Suppressor macrophage (primary cell): ENCODE results near the gene CAPRIN1.

Source experiments
- DNase-seq, 4 experiments: peaks; one replicate each; pipeline ENCODE4 v3.0.0-alpha.2; 2020 to 2022

CAPRIN1 gene

DNA sequence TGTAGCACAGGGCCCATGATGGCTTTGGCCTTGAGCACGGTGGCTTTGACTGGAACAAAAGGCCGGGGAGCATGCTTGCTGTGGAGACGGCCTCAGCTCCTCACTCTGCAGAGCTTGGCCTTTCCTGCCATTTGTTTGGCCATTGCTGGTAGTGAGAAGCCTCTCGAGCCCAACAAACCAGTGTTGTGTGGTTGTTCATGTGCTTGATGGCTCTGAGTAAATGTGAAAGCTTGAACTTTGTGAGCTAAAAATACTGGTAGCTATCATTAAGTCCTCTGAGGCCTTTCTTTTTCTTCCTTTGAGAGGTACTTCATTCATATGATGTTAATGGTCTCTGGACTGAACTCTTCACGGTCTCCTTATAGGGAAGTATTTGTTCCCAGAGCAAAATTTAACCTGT, 93.5 kb downstream of the CAPRIN1 start:
- no peak for DNase-seq

DNA sequence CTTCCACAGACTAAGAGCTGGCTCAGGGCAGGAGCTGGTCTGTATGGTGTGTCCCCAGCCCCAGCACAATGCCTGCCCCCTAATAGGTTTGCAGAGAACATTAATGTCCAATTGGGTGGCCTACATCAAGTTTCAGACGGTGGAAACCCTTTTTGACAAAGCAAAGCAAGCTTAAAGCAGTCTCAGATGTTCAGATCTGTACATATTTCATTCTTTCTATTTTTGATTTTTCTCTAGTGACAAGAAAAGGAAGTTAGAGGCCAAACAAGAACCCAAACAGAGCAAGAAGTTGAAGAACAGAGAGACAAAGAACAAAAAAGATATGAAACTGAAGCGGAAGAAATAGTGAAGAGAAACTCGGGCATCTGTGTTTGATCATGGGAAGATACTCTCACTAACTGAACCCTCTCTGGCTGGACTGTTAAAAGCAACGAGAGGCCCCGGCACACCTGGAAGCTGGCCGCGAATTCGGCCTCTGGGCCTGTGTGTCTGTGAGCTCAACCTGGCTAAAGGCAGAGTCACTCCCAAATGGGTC, 94.4 kb downstream of the CAPRIN1 start:
- no peak for DNase-seq

DNA sequence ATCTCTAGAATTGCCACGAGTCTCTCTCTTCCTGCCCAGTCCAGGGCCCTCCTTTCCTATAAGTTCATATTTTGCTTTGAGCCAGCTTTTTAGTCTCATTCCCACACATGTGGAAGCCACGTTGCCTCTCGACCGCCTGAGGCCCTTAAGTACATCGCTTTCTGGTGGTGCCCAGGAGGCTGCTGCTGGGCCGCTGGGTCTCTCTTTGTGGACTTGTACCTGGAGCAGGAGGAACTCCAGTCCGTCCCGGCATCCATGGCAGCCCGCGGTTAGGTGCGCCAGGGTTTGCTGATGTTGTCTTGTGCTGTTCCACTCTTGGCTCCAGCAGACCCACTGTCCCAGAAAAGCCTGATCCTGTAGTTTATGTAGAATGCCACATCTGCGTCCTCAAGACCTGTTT, 94.9 kb downstream of the CAPRIN1 start:
- DNase-seq, result no peak

DNA sequence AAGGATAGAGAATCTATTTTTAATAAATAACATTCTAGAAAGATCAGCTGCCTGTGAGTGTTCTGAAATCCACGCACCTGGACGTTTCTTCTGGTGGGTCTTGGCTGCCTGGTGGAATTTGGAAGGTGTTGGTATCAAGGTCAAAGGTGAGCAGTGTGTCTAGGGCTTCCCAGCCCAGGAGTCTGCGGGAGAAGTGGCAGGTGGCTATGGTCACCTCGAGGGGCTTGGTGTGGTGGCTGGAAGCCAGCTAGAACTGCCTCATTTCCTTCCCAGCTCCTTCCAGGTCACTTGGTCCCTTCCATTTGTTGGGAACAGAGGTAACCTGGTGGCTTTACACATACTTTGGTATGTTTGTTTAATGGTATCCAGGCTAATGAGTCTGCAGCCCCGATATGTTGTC, 95.3 kb downstream of the CAPRIN1 start:
- no peak for DNase-seq

DNA sequence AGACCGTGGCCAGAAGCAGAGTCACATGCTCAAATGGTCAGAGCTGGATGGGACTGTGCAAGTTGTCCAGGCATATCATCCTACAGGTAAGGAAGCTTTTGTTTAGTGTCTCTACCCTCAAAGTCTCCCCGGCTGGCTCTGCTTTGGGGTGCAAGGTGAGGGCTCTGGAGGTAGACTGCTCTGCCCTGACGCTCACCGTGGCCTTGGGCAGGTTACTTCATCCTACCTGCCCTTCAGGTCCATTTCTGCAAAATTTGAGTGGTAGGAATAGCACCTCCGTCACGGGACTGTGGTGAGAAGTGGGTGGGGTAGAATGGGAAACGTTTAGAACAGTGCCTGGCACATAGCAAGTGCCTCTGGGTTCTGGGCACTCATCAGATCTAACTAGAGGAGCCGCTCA, 96.0 kb downstream of the CAPRIN1 start:
- no peak for DNase-seq

DNA sequence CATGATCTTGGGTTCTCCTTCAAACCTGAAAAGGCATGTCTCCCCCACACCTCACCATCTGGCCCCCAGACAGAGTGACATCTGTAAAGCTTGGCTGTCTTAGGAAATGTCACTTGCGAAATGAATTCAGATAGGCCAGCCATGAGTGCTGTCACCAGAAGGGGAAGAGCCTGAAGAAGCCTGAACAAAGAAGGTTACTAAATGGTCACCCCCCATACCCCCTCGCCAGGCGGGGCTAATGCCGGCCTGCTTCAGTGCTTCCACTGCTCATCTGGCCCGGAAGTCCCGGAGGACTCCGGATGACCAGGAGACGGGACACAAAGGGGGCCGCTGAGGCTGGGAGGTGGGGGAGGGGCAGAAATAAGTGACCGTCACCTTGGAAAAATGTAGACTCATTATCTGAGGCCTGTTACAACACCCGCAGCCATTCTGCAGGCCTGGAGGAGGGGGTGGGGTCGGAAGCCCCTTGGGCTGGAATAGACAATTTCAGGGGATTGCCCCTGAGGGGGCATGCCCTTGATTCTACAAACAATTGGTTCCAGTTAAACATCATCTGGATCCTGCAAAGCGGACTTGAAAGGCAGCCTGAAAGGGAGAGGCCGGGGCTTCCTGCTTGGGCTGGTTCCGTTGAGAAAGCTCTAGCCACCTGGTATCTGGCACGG, 97.1 kb downstream of the CAPRIN1 start:
- peak in 3 of 4 experiments; percentile 28 to 40 (median 38) for DNase-seq

DNA sequence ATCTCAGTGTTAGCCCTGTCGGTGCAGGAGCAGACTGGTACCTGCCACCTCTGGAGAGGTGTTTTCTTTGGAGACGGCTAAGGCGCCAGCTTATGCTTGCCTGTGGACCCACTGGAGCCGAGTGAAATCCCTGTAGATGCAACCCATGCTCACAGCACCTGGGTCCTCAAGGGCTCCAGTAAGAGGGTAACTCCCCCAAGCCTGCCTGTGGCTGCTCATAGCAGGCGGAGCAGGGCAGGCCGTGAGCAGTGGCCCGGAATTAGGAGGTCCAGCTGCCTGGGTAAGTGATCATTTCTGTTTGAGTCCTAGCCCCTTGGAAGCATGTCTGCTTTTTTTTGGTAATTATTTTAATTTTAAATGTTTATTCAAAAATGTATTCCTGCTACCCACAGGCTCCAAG, 97.7 kb downstream of the CAPRIN1 start:
- no peak for DNase-seq

DNA sequence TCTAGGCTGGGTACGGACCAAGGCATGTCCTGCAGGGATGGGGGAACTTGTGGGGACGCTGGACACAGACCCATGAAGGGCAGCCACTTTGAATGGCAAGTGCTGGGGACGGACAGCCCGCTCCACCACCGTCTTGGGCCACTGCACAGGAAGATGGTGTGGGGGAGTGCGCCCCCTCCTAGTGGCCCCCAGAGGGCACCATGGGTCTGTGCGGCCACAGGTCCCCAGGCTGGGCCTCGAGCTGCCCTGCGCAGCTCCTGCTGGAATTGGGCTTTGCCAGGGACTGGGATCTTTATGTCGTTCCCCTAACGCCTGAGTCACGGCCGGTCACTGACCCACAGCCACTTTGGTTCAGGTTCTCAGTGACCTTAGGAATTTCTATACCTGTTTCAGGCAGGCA, 98.3 kb downstream of the CAPRIN1 start:
- peak in 2 of 4 experiments; percentile 17 to 36 for DNase-seq

DNA sequence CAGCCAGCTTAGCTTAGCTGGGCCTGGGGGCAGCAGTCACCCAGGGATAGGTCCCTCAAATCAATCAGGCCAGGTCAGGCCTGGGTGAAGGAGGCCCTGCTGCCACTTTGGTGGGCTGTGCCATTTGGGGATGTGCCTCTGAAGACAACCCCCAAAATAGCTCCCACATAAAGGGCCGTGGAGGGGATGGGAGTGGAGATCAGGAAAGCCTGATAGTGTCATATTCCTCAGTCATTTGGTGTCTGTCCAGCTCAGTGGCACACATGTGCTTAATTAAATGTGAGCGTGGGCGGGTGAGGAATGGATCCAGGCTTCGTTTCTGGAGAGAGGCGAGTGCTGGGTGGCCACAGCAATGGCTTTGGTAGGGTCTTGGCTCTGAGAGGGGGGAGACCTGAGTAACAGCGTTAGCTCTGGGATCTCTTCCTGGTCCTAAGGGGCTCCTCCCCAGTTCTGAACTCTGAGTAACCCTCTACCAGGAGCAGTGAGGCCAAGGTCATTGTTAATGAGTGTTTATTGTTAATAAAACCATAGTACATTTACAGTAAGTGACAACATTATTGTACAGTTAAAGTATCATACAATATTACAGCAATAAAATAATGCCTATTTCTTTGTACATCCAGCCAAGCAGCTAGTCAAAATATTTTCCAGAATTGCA, 99.1 kb downstream of the CAPRIN1 start:
- no peak for DNase-seq
